ENCODE measurements around the gene MDH1B.
"Not testable (repeated sequence)": the region's sequence is repeated elsewhere in the genome, so short reads cannot be mapped to it uniquely, and the experiment has no call there.

The MDH1B gene

DNA sequence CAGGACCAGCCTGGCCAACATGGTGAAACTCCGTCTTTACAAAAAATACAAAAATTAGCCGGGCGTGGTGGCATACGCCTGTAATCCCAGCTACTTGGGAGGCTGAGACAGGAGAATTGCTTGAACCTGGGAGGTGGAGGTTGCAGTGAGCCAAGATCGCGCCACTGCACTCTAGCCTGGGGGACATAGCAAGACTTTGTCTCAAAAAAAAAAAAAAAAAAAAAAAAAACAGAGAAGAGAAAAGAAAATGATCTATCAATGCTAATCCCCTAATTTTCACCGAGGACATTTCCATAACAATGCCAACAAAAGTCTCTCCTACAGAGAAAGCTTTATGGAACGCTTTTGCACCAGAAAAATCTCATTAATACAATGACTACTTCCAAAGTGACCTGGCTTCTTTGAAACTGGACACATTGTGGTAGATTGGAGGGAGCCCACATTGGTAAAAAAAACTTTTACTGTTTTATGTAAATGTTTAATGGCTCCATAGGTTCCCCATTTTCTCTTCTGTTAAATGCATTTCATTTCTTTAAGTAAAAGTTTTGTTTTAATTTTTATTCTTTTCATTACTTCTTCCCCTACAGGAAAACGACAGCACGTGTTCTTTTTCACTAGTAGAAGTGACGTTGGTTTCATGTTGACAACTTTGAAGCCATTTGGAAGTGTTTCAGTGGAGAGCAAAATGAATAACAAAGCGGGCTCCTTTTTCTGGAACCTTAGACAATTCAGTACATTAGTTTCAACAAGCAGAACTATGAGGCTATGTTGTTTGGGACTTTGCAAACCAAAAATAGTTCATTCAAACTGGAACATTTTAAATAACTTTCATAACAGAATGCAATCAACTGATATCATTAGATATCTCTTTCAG is 1.2 kb upstream of the MDH1B start:
- no peak for DNase-seq

DNA sequence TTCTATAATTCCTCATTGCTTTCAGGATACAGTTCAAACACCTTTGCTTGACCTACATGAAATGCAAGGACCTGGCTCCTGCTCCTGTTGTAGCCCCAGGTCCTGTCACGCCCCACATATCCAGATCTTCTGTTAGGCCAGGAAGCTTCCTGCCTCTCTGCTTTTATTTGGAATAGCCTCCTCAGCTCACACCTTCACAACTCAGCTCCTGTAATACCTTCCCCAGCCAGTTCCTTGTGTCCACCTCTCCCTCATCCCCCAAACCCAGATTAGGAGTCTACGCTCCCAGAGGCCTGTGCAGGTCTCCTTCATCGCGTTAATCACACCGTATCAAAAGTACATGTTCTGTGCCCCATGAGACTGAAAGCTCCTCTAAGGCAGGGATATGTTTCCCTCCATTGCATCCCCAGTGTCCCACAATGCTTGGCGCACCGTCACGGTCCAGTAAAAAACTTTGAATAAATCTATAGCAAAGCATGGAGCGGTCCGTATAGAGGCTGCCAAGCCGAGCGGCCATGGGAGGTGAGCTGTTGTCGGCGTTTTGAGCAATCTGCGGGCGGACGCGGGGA is 371 bp downstream of the MDH1B start:
- no peak for DNase-seq

DNA sequence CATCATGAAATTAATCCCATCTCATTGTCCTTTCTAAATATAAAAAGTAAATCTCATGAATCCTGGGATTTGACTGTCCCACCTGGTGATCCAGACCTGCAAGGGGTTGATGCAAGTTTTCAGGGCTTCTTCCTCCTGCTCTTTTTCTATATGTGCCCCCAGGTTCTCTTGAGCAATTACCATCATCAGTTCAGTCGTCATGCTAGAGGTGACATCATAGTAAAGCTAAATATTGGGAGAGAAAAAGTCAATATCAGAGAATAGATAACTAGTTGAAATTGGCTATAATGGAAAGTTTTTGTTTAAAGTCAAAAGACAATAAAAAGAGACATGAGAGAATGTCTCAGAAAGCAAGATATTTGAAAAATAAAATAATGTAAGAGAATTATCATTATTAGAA is 8.3 kb downstream of the MDH1B start:
- DNase-seq = no peak

- no peak for DNase-seq
These were observed 24.3 kb downstream of the MDH1B start for GRCh38 chr2:206740800-206741199.

- no peak for DNase-seq
These were observed 25.9 kb downstream of the MDH1B start for GRCh38 chr2:206739271-206739670.

DNA sequence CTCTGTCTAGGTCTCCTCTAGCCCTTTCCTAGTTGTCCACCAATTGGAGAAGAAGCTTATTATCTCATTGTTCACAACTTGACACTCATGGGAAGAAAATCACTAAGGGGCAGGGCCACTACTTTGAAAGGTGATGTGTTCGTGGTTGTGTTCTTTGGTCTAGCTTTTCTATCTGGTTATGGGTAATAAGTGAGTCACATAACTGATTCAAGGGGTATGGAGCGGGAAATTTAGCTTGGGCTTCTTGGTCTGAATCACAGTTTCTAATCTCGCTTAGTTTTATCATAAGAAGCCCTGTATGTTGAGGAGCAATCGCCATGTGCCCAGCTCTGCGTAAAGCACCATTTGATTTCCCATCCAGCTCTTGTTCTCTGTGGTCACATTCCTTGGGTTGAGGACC is 28.2 kb downstream of the MDH1B start:
- no peak for DNase-seq

DNA sequence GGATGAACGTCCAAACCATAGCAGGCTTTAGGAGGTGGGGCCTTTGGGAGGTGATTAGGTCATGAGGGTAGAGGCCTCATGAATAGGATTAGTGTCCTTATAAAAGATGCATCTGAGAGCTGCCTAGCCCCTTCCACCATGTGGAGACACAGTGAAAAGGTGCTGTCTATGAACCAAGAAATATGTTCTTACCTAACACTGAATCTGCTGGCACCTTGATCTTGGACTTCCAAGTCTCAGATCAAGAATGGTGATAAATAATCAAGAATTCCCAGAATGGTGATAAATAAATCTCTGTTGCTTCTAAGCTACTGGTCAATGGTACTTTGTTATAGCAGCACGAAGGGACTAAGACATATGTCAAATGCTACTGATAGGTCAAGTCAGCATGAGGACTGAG is 31.8 kb downstream of the MDH1B start:
- no peak for DNase-seq

DNA sequence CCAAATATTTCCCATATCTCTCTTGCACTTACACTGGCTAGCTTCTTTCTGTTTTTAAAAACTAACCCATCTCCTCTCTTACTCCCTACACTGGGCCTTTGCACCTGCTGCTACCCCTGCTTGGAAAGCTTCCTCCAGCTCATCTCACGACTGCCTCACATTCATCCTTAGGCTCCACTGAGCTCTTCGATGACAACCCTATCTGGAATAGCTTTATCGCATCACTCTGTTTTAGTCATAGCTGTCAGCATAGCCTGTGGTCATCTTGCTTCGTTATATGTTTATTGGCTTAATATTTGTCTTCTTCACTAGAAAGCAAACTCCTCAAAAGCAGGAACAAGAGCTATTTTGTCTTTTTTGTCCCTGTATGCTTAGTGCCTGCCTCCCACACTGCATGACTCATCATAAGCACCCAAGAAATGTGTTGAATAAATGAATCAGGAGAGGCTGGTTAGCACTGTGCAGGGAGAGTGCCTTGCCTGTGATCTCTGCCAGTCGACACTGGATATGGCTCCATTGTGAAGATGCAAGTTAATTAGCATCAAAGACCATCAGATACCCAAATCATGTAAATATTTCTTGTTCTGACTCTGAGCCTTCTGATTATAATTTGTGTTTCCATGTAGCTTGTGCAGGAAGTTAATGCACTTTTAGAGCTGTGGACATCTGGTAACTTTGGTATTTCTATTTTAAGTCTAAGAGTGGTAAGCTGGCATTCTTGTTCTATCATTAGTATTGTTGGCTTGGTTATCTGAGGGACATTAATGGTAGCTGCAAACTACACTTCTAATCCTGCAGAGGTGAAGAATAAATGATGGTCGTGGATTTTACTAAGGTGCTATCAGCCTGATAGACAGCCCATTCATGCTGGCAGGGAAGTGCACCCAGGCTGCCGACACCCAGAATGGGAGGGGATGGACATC is 36.6 kb downstream of the MDH1B start:
- DNase-seq = peak; percentile 7

DNA sequence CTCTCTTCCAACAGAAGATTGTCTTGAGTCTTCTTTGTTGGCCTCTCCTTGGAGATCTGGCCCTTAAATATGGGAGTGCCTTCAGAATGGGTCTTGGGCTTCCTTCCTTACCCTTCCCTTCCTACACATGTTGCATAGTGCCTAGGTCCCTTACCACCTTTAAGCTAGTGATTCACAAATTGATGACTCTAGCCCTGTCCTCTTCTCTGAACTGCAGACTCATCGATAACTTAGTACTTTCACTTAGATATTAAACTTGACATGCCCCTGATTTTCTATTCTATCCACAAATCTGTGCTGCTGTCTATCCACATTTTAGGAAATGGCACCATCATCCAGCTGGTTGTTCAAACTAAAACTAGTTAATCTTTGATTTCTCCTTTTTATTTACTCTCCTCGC is 37.8 kb downstream of the MDH1B start:
- no peak for DNase-seq

- no peak for DNase-seq
These were observed 41.8 kb downstream of the MDH1B start for GRCh38 chr2:206723288-206723687.

DNA sequence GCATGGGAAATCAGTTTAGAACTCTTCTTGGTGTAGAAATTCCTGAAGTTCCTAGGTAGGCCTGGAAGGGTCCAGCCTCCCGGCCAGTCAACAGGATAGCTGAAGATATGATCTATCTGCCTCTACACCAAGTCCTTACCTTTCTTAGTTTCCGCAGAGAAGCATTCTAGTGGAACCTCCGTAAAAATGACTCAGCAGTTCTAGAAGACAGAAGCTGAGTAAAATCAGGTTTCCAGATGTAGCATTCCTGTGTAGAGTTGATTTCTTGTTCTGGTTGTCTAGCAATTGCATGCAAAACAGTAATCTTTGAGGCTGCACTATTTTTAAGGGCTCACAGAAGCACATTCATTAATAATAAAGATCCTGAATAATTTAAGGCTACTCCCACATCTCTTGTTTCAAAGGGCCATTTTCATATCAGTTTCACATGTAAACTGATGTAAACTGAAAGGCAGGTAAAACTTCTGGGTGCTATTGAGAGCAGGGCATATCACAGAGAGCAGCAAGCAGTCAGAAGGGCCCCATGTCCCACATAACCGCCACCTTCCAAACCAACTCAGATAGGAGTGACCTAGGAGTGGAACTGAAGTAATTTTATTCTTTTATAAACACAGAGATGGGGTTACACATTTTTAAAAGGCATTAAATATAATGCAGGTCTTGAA is 43.7 kb downstream of the MDH1B start:
- DNase-seq = no peak

DNA sequence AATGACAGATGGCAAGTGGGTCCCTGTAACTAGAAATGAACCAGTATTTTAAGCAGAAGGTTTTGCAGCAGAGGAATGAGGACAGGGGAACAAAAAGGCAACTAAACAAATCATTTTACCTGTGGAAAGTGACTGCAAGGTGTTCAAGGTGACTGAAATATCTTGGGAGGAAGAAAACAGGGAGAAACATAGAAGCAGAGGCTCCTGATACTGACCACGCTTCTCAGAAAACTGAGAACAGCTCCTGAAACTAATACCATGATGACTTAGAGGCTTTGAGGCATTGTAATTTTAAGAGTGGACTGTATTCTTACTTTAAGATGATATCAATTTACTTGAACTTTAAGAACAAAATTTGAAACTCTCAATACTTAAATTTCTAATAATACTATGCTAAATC is 46.8 kb downstream of the MDH1B start, which contains the start of gene DYTN:
Gene DYTN, minus strand, starts transcription at position 101 of the 400 bp plus-strand sequence. CDS start 117 bp downstream, outside the sequence.
- no peak for DNase-seq

GRCh38 chr2:206716623-206717022 is 48.5 kb downstream of the MDH1B start:
- DNase-seq = no peak

GRCh38 chr2:206715183-206715582 is 49.9 kb downstream of the MDH1B start:
- DNase-seq = not testable (repeated sequence)

DNA sequence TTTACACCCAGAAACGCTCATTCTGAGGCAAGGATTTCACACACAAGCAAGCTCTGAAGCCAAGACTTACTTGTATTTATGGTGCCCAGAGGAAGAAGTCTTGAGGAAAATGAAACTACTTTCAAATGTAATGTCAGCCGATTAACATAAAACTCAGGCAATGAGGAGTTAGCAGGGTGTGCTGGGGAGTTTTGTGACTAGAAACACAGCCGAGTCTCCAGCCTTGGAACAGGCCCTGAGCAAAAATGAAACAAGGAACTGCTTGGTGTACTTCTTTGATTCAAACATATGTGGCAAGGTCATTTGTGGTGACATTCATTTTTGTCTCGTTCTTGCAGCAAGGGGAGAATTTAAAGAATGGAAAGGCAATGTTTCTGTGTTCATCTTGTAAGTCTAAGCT is 51.4 kb downstream of the MDH1B start:
- DNase-seq = no peak

- DNase-seq = no peak
These were observed 56.8 kb downstream of the MDH1B start for GRCh38 chr2:206708286-206708685.

- DNase-seq = no peak
These were observed 57.9 kb downstream of the MDH1B start for GRCh38 chr2:206707164-206707701.

GRCh38 chr2:206701952-206702605 is 63.0 kb downstream of the MDH1B start:
- no peak for DNase-seq

- no peak for DNase-seq
These were observed 65.0 kb downstream of the MDH1B start for GRCh38 chr2:206700156-206700555.

GRCh38 chr2:206698811-206699210 is 66.3 kb downstream of the MDH1B start:
- no peak for DNase-seq

DNA sequence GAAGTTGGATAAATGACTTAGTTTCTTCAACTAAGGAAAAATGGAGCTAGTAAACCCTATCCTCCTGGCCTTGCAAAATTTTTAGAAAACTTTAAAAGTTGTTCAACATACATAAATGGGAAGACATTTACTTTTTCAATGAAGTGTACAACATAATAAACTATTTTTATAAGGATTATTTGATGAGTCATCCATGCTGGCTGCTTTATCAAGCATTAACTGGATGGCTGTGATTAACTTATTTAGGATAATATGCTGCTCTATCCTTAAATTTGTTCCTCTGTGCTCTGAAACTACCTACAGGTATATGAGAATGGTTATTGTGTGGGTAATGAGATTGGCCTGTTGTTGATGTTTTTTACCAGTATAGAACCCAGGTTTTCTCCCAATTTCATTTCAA is 68.2 kb downstream of the MDH1B start:
- no peak for DNase-seq
